Astrocyte of the spinal cord (primary cell): ENCODE data around the gene KMT2E.

Experiments
- DNase-seq: peaks from one replicate; pipeline ENCODE4 v3.0.0; 2011; ENCODE audit warnings: low read depth, low spot score
- H3K4me3 ChIP-seq: 2 replicates; pipeline ENCODE4 v1.5.1; 2011; ENCODE audit warnings: low read depth, mild to moderate bottlenecking, low read length, moderate library complexity
- CTCF ChIP-seq: IDR thresholded peaks from 2 replicates; pipeline ENCODE4 v1.5.1; 2012; ENCODE audit warnings: low read depth, mild to moderate bottlenecking, low read length, inconsistent platforms
- in situ Hi-C: cut with HindIII; loops from 2 replicates; pipeline ENCODE4 v1.10.0; 2017; ENCODE audit warnings: low sequenced_read_pairs

KMT2E gene

GRCh38 chr7:105013816-105014692 lies at the start of gene KMT2E:
TSS of gene KMT2E (plus strand) at chr7:105014205. CDS start at chr7:105040953, 26,748 bp downstream.
- peak within 1 kb of the TSS; percentile 83 for H3K4me3 ChIP-seq
- in situ Hi-C loops = no loop called here
- TF ChIP-seq CTCF = no peak
- DNase-seq = peak; percentile 84

- no peak for DNase-seq
- in situ Hi-C loops = no loop called here
- no peak overlapping the region for H3K4me3 ChIP-seq
- no peak for TF ChIP-seq CTCF
Observed at GRCh38 chr7:104964626-104965236, 49.3 kb upstream of the KMT2E start.

GRCh38 chr7:104966022-104966421 lies 48.0 kb upstream of the KMT2E start:
- no peak for DNase-seq
- in situ Hi-C loops = no loop called here
- no peak for TF ChIP-seq CTCF

GRCh38 chr7:104967088-104967487 lies 46.9 kb upstream of the KMT2E start:
- no peak overlapping the region for H3K4me3 ChIP-seq
- no peak for TF ChIP-seq CTCF
- in situ Hi-C loops = no loop called here
- DNase-seq = no peak

More at GRCh38 chr7:104966022-104966421, 48.0 kb upstream of the KMT2E start:
- no peak overlapping the region for H3K4me3 ChIP-seq

GRCh38 chr7:104967595-104967994 lies 46.4 kb upstream of the KMT2E start:
- no peak overlapping the region for H3K4me3 ChIP-seq
- no peak for TF ChIP-seq CTCF
- in situ Hi-C loops = no loop called here
- DNase-seq = peak; percentile 77

- no peak overlapping the region for H3K4me3 ChIP-seq
- DNase-seq = no peak
- in situ Hi-C loops = no loop called here
- TF ChIP-seq CTCF = no peak
Observed at GRCh38 chr7:104968648-104969047, 45.4 kb upstream of the KMT2E start.
